RKO (cell line): ENCODE results near the gene PGM3.
A peak's percentile ranks its signal among the peaks of the same experiment; 100 is the strongest.

Experiments used
- DNase-seq: peaks from one replicate; pipeline ENCODE4 v3.0.0-alpha.2; 2016; ENCODE audit warnings: low spot score

Gene PGM3

GRCh38 chr6:83183082-83183828 lies 9.8 kb downstream of the PGM3 start:
- peak; percentile 42 for DNase-seq

DNA sequence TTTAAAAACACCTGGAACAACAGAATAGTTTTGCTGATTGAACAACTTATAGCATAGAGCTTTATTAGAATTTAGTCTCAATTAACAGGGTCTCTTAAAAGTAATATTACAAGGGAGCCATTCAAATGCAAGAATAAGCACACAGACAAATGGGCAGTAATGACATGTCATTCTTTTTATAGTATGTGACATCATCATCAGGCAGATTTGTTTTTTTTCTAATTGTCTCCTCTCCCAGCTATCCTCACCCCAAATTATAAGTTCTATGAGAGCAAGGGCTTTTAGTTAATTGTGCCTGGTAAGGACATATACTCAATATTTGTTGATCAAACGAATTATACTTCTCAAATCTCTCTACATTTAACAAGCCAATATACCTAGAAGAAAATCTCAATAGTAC lies 11.0 kb downstream of the PGM3 start:
- DNase-seq: no peak

DNA sequence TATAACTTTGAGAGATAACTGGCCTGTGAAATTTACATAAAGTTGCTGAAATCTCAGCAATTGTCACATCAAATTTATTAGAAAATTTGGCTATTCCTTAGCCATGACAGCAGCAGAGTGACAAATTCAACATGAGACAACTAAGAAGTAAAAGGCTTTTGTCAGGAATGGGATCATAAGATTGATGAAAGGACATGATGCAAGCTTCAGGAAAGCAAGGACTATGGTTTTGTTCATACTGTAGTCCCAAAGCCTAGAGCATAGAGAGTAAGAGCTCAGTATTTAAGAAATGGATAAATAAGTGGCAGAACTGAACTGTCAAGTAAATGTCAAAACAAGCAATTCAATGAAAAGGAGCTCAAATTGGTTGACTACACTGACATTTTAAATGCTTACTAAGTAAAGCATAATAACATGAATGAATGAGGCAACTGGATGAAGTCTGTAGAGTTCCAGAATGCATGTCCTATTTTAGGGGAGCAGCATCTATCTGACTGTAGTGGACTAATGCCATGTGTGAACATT lies 12.6 kb downstream of the PGM3 start:
- no peak for DNase-seq

GRCh38 chr6:83176246-83176645 lies 16.8 kb downstream of the PGM3 start:
- DNase-seq: no peak

DNA sequence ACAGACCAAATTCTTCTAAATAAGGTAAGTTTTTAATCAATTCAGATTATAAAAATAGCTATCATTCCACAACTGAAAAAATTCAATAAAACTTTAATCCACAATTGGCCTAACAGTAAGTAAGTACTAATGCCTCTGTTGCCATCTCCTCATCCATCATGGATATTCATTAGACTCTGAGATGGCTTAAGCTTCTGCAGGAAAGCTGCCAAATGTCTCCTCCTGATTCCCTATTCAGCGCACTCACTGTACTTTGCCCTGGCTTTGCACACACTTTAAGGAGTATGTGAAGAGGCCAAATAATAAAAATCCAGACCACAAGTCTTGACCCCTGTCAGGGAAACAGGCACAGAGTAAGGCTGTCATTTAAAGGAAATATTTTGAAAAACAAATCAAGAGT lies 23.6 kb downstream of the PGM3 start:
- no peak for DNase-seq

DNA sequence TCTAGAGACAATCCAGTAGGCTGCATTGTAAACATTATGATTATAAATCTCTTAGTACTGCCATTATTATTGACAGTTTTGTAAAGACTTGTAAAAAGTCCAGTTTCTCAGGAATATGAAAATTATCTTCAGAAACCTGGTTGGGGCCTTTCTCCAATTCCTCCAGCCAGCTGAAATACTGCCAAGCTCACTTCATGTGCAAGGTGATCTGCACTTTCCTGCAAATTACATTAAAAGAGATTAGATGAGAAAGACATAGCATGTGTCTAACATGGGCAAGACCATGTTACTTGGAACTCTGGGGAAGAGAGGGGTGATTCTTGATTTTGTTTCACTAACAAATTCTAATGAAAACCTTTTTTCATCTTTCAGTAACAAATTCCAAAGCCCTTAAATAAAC lies 24.0 kb downstream of the PGM3 start:
- DNase-seq: no peak

GRCh38 chr6:83168556-83168955 lies 24.5 kb downstream of the PGM3 start:
- no peak for DNase-seq

DNA sequence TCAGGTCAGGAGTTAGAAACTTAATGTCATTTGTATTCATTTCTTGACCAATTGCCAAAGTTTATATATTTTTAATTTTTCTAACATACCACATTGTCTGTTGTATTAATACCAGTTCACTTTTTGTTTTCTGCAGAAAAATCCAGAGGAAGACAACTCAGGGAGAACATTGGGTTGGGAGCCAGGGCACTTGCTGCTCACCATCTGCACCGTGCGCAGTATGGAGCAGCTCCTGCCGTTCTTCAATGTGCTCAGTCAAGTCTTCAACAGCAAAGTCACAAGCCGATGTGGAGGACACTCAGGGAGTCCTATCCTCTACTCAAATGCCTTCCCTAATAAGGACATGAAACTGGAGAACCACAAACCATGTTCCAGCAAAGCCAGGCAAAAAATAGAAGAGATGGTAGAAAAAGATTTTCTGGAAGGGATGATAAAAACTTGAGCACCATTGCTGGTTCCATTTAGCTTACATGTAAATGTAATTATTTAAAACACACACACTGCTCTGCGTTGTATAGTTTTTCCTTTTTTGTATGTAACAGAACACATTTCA lies 25.3 kb downstream of the PGM3 start:
- no peak for DNase-seq

- no peak for DNase-seq
Measured at GRCh38 chr6:83160167-83160566, 32.9 kb downstream of the PGM3 start.

DNA sequence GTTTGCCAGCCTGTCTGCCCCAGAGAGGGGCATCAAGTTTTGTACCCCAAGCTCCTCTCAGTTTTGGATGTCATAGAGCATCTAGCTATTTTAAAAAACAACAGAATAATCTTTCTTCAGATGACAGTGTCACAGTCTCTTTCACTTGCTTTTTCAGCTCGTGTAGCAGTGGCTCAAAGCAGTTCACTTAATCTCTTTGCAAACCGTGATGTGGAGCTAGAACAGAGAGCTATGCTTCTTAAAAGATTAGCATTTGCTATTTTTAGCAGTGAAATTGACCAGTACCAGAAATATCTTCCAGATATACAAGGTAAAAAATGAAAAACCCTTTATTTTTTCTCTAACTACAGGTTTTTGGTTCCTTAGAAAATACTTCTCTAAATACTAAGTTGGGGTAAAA lies 37.3 kb downstream of the PGM3 start:
- no peak for DNase-seq

GRCh38 chr6:83153883-83154521 lies 39.1 kb downstream of the PGM3 start:
- no peak for DNase-seq

GRCh38 chr6:83152913-83153312 lies 40.2 kb downstream of the PGM3 start:
- DNase-seq: no peak

DNA sequence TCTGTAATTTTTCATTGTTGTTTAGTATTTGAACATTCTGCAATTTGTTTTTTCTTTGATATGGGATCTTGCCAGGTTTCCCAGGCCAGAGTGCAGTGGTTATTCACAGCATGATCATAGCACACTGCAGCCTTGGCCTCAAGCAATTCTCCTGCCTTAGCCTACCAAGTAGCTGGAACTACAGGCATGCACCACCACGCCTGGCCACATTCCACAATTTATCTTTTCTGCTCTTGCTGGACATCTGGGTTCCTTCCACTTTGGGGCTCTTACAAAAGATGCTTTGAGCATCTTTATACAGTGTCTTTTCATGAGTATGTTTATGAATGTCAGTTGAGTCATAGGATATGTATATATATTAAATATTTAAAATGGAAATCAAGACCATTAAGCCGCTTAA lies 42.0 kb downstream of the PGM3 start:
- no peak for DNase-seq

DNA sequence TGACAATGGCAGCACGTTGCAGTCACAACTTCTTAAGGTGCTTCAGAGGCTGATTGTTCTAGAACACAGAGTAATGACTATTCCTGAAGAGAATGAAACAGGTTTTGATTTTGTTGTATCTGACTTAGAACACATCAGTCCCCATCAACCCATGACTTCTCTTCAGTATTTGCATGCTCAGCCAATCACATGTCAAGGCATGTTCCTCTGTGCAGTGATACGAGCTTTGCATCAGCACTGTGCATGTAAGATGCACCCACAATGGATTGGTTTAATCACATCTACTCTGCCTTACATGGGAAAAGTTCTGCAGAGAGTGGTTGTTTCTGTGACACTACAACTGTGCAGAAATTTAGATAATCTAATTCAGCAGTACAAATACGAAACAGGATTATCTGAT lies 54.3 kb downstream of the PGM3 start:
- DNase-seq: no peak

GRCh38 chr6:83138118-83138722 lies 54.8 kb downstream of the PGM3 start:
- no peak for DNase-seq

GRCh38 chr6:83132121-83132520 lies 60.9 kb downstream of the PGM3 start:
- no peak for DNase-seq

DNA sequence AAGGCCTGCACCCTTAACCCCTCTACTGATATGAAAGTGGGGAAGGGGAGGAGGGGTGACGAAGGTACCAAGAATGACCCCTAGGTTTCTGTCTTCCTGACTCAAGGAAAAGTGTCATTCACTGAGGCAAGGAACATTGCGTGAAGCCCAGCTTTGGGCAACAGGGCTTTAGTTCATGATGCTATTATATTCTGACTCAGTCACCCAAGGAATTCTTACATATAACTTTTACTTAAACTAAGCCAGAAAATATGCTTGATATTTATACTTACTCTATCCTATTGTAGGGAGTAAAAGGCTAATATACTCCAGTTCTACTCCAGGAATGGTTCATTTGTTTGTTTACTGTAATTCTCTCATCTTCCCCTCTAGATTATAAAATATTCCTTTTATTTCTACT lies 65.1 kb downstream of the PGM3 start:
- DNase-seq: no peak

DNA sequence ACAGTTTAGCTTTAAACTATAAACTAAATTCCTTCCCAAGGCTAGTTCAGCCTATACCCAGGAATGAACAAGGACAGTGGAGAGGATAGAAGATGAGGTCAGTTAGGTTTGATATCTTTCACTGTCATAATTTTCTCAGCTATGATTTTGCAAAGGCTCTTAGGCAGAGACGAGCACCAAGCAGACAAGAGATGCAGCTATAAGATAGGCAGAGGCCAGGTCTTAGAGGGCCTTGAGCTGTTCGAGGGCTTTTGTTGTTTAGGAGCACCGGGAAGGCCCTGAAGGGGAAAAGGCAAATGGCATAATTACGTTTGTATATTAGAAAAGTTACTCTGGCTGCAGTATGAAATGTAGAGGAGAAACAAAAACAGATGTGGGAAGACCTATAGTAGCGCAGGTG lies 65.8 kb downstream of the PGM3 start:
- no peak for DNase-seq

DNA sequence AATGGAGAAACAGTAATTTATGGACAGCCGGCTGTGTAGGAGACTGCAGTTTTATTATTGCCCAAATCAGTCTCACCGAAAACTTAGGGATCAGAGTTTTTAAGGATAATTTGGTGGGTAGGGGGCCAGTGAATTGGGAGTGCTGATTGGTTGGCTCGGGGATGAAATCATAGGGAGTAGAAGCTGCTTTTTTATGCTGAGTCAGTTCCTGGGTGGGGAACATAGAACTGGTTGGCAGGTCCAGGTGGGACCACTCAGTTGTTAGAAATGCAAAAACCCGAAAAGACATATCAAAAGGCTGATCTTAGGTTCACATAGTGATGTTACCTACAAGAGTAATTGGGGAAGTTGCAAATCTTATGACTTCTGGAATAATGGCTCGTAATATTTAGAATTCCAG lies 66.3 kb downstream of the PGM3 start:
- DNase-seq: no peak

- no peak for DNase-seq
Measured at GRCh38 chr6:83126223-83126622, 66.8 kb downstream of the PGM3 start.

- DNase-seq: no peak
Measured at GRCh38 chr6:83125425-83125824, 67.6 kb downstream of the PGM3 start.

DNA sequence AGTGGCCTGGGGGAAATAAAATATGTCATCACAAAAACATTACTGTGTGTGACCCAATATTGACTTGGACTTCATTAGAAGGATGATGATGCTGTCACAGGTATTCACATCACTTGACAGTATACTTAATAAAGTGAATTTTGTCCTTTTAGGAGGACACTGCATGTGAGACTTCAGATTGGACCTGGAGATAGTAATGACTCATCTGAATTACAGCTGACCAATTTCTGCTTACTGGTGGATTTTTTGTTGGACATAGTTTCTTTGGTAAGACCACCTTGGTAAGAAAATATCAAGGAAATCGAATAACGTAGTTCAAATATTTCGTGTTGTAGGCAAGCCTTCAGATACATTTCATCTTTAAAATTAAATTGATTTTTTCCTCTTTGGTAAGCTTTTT lies 68.5 kb downstream of the PGM3 start:
- DNase-seq: no peak

DNA sequence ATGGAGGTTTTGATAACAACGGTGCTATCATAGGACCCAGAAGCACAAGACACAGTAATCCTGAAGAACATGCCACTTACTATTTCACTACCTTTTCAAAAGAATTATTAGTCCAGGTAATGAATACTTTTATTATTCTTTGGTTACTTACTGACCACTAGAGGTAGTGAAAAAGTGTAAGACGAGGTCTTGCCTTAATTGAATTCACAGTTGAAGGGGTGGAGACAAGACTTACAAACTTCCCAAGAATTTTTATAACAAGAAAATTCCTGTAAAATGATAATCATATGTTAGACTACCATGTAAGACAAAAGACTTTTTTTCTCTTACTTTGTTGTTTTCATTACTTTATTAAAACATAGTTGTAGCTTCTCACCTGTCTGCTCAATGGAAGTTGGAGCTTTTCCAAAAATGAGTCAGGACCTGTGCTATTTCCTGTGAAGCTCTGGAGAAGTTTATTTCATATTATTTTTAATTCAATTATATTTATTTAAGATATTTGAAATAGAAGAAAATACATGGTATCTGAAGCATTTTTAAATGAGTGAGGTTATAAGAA lies 73.2 kb downstream of the PGM3 start:
- no peak for DNase-seq
